VCaP (cell line): ENCODE data around the gene ICA1L.
A peak's percentile ranks its signal among the peaks of the same experiment; 100 is the strongest.

Source experiments
- H3K27ac ChIP-seq: fragments of 450-650 bp; 2 replicates; pipeline ENCODE4 v1.5.1; 2017
- CTCF ChIP-seq: fragments of 450-650 bp; conservative IDR thresholded peaks from 2 replicates; pipeline ENCODE4 v1.5.1; 2017; ENCODE audit warnings: mild to moderate bottlenecking, moderate library complexity

Gene ICA1L

GRCh38 chr2:202762556-202762955, 109.0 kb downstream of the ICA1L start:
- no peak overlapping the region for H3K27ac ChIP-seq
- no peak for TF ChIP-seq CTCF

- no peak overlapping the region; the same call in 1 of the 2 replicates for H3K27ac ChIP-seq
- no peak for TF ChIP-seq CTCF
Measured at GRCh38 chr2:202760848-202761247, 110.7 kb downstream of the ICA1L start.

DNA sequence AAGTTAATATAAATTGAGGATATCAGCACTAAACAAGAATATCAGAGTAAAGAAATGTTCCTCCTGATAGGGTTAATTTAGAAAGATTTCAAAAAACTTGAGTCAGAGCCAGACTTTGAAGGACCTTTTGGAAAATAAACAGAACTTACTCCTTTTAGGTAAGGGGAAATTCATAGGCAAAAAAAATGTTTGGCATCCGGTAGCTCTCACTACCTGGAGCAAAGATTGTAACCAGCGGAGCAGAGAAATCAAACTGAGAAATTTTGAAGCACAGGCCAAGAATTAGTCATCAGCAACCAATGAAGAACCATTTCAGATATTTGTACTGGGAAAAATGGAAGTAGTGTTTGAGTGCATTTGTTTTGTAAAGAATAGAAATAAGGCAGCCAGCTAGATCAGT, 113.0 kb downstream of the ICA1L start:
- no peak for TF ChIP-seq CTCF
- H3K27ac ChIP-seq: peak overlapping the region; percentile 67

GRCh38 chr2:202758128-202758527, 113.4 kb downstream of the ICA1L start:
- peak overlapping the region; percentile 67 for H3K27ac ChIP-seq
- no peak for TF ChIP-seq CTCF

DNA sequence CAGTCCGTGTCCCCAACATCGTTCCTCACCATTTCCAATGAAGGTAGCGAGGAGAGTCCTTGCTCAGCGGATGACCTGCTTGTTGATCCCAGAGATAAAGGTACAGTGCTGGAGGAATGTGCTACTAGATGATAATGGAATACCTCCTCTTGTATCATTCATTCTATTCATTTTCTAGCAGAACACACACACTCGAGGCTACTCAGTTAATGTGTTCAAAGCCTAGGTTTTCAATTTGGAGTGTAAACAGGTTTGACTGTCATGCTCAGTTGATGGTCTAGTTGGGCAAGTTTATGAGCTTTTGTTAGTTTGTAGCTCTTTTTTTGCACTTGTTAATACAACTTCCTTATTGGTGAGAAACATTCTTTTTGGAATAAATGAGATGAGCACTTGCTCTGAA, 114.2 kb downstream of the ICA1L start:
- peak overlapping the region; percentile 67 for H3K27ac ChIP-seq
- no peak for TF ChIP-seq CTCF

GRCh38 chr2:202756598-202756997, 115.0 kb downstream of the ICA1L start:
- peak overlapping the region; percentile 67 for H3K27ac ChIP-seq
- TF ChIP-seq CTCF: no peak

DNA sequence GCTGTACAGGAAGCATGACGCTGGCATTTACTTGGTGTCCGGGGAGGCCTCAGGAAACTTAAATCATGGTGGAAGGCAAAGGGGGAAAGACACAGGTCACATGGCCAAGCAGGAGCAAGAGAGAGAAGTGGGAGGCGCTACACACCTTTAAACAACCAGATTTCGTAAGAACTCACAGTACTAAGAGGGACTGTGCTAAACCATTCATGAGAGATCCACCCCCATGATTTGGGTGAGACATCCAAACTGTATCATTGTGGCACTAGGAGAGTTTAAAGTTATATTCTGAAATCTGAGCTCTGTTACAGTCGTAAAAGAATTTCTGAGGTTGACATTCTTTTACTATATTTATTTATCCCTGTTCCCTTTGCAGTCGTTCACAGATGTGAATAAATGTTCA, 116.6 kb downstream of the ICA1L start:
- no peak overlapping the region for H3K27ac ChIP-seq
- no peak for TF ChIP-seq CTCF

- no peak for TF ChIP-seq CTCF
- H3K27ac ChIP-seq: no peak overlapping the region
Measured at GRCh38 chr2:202752071-202752470, 119.5 kb downstream of the ICA1L start.
